HepG2 (cell line): Measurements from ENCODE around the gene CFAP119. TPM values are rescaled to one million over a fixed set of nuclear protein-coding genes. Genes with fewer than 3 reads are reported as not detected.

Source experiments
- FOXA3 ChIP-seq: IDR thresholded peaks from 2 replicates; pipeline ENCODE4 v1.6.1; 2016; ENCODE audit warnings: missing genetic modification reagents, missing compliant biosample characterization
- HOXA9 ChIP-seq: sonication (generic); formaldehyde crosslinking; IDR thresholded peaks from 2 replicates; pipeline ENCODE4 v1.8.1; 2022; ENCODE audit warnings: missing genetic modification reagents, mild to moderate bottlenecking, moderate library complexity, borderline replicate concordance
- IKZF1 ChIP-seq: fragments of 450-650 bp; IDR thresholded peaks from 2 replicates; pipeline ENCODE4 v1.7.1; 2016
- KAT7 ChIP-seq: IDR thresholded peaks from 2 replicates; pipeline ENCODE4 v1.6.1; 2018; ENCODE audit warnings: borderline replicate concordance, missing compliant biosample characterization
- KDM2A ChIP-seq: sonication (generic); formaldehyde crosslinking; IDR thresholded peaks from 2 replicates; pipeline ENCODE4 v1.4.0; 2020; ENCODE audit warnings: low read depth, missing genetic modification reagents, borderline replicate concordance
- NONO ChIP-seq, 2 experiments: fragments of 450-650 bp in 1 of 2; sonication (generic) in 1 of 2; formaldehyde crosslinking in 1 of 2; IDR thresholded peaks in 1 of 2; conservative IDR thresholded peaks in 1 of 2; 2 replicates each; pipeline versions ENCODE4 v1.6.1 to v1.8.0; 2017 to 2022; ENCODE audit warnings: mild to moderate bottlenecking in 1 of 2, missing genetic modification reagents in 1 of 2, moderate library complexity in 1 of 2
- POGZ ChIP-seq: sonication (generic); formaldehyde crosslinking; IDR thresholded peaks from 2 replicates; pipeline ENCODE4 v1.4.0; 2020; ENCODE audit warnings: mild to moderate bottlenecking, missing genetic modification reagents
- TRIM24 ChIP-seq: sonication (generic); formaldehyde crosslinking; IDR thresholded peaks from 2 replicates; pipeline ENCODE4 v1.8.0; 2022; ENCODE audit warnings: mild to moderate bottlenecking, missing genetic modification reagents
- XBP1 ChIP-seq: sonication (generic); formaldehyde crosslinking; IDR thresholded peaks from 2 replicates; pipeline ENCODE4 v1.5.0; 2020; ENCODE audit warnings: missing genetic modification reagents
- ZNF274 ChIP-seq: sonication (generic); formaldehyde crosslinking; IDR thresholded peaks from 2 replicates; pipeline ENCODE4 v1.5.1; 2020; ENCODE audit warnings: mild to moderate bottlenecking, missing genetic modification reagents
- ZNF674 ChIP-seq: sonication (generic); formaldehyde crosslinking; IDR thresholded peaks from 2 replicates; pipeline ENCODE4 v1.5.0; 2020; ENCODE audit warnings: low read depth, mild to moderate bottlenecking, missing genetic modification reagents
- polyA plus RNA-seq, 8 experiments: library from polyadenylated mRNA; depleted of rRNA in 3 of 8; stranded (reverse) in 7 of 8; unstranded in 1 of 8; fragments of >200 nt; fragmentation: Illumina TruSeq in 4 of 8; extraction: Trizol in 4 of 8; gene quantifications; 2 replicates each; pipeline versions ENCODE4 v1.2.1 to v1.2.3, GENCODE V29; 2011 to 2016; ENCODE audit warnings: low read depth in 4 of 8, missing spikeins in 1 of 8, mixed read lengths in 1 of 8; ENCODE audit not compliant: insufficient read depth in 1 of 8
- total RNA-seq, 5 experiments: library from RNA; depleted of rRNA; stranded (reverse); fragments of >200 nt; fragmentation: Illumina TruSeq; extraction: Trizol; gene quantifications; 2 replicates each; pipeline ENCODE4 v1.2.3, GENCODE V29; 2016; ENCODE audit warnings: low read depth in 1 of 5
- TF ChIP-seq, protein P1 (sequence below): sonication (generic); formaldehyde crosslinking; IDR thresholded peaks from 2 replicates; pipeline ENCODE4 v1.4.0; 2020; ENCODE audit warnings: mild to moderate bottlenecking, missing genetic modification reagents
- TF ChIP-seq, protein P2 (sequence below): IDR thresholded peaks from 2 replicates; pipeline ENCODE4 v1.6.1; 2016
- TF ChIP-seq, protein P3 (sequence below): sonication (generic); formaldehyde crosslinking; IDR thresholded peaks from 2 replicates; pipeline ENCODE4 v1.5.0; 2020; ENCODE audit warnings: missing genetic modification reagents
- TF ChIP-seq, protein P4 (sequence below): sonication (generic); formaldehyde crosslinking; IDR thresholded peaks from 2 replicates; pipeline ENCODE4 v1.4.0; 2020; ENCODE audit warnings: mild to moderate bottlenecking, missing genetic modification reagents, borderline replicate concordance

The CFAP119 gene
- total and polyA plus RNA-seq, 2 of the 13 experiments (the other 11 are each of a cell fraction or from before 2014, with no cell fraction given) = 6.4 TPM

DNA sequence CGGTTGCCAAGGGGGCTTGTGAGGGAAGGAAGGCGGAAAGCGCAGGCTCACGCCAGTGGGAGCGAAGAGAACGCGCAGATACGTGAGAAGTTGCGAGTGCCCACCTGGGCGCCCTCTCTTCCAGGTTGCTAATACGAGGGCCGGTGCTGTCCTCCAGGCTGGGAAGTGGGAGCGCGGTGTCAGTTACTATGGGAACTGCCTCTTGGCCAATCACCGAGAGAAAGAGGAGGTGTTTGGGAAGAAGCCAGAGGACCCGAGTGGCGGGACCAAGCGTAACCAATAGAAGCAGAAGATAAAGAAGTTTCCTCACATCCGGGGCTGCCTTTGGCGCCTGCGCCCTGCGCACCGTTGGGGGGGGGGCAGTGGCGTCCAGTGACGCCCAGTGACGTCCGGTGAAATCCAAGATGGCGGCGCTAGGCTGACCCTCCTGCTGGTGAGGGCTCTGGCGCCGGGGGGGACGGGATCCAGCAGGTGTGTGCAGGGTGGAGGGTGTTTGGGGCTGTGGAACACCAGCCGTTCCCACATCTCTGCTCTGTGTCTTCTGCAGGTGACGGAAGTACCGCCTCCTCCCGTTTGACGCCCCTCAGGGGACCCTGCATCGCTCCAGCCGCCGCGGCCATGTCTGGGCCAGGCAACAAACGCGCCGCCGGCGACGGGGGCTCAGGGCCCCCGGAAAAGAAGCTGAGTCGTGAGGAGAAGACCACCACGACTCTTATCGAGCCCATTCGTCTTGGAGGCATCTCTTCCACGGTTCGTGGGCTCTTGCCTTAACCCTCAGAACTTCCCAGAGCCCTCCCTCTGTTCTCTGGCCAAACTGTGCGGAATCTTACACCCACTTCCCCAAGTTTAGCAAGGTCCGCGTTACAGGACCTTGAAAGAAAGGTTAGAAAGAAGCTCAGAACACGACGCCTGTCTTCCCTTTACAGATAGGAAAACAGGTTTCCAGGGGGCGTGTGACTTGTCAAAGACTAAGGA, at the start of gene CFAP119, which contains the start of gene RNF40 (continued):
- TF ChIP-seq ZNF274 (peak; percentile 3; the same call in 1 of the 2 replicates), KDM2A (CRISPR knock-in tag) (peak; percentile 73), NONO (IDR thresholded peaks at IDR 0.05) (no peak), NONO (CRISPR knock-in tag; conservative IDR thresholded peaks at IDR 0.05) (peak; percentile 45; the same call in 1 of the 2 replicates), IKZF1 (no peak), FOXA3 (CRISPR knock-in tag) (peak; percentile 33; the same call in 1 of the 2 replicates), KAT7 (CRISPR knock-in tag) (peak; percentile 89; the same call in 1 of the 2 replicates), TRIM24 (CRISPR knock-in tag) (0 out of 2 replicates have a peak, but pooled peaks have one; percentile 23), ZNF674 (CRISPR knock-in tag) (0 out of 2 replicates have a peak, but pooled peaks have one; percentile 19), POGZ (CRISPR knock-in tag) (no peak), HOXA9 (no peak), XBP1 (CRISPR knock-in tag) (no peak)
- TF ChIP-seq, protein P1, sequence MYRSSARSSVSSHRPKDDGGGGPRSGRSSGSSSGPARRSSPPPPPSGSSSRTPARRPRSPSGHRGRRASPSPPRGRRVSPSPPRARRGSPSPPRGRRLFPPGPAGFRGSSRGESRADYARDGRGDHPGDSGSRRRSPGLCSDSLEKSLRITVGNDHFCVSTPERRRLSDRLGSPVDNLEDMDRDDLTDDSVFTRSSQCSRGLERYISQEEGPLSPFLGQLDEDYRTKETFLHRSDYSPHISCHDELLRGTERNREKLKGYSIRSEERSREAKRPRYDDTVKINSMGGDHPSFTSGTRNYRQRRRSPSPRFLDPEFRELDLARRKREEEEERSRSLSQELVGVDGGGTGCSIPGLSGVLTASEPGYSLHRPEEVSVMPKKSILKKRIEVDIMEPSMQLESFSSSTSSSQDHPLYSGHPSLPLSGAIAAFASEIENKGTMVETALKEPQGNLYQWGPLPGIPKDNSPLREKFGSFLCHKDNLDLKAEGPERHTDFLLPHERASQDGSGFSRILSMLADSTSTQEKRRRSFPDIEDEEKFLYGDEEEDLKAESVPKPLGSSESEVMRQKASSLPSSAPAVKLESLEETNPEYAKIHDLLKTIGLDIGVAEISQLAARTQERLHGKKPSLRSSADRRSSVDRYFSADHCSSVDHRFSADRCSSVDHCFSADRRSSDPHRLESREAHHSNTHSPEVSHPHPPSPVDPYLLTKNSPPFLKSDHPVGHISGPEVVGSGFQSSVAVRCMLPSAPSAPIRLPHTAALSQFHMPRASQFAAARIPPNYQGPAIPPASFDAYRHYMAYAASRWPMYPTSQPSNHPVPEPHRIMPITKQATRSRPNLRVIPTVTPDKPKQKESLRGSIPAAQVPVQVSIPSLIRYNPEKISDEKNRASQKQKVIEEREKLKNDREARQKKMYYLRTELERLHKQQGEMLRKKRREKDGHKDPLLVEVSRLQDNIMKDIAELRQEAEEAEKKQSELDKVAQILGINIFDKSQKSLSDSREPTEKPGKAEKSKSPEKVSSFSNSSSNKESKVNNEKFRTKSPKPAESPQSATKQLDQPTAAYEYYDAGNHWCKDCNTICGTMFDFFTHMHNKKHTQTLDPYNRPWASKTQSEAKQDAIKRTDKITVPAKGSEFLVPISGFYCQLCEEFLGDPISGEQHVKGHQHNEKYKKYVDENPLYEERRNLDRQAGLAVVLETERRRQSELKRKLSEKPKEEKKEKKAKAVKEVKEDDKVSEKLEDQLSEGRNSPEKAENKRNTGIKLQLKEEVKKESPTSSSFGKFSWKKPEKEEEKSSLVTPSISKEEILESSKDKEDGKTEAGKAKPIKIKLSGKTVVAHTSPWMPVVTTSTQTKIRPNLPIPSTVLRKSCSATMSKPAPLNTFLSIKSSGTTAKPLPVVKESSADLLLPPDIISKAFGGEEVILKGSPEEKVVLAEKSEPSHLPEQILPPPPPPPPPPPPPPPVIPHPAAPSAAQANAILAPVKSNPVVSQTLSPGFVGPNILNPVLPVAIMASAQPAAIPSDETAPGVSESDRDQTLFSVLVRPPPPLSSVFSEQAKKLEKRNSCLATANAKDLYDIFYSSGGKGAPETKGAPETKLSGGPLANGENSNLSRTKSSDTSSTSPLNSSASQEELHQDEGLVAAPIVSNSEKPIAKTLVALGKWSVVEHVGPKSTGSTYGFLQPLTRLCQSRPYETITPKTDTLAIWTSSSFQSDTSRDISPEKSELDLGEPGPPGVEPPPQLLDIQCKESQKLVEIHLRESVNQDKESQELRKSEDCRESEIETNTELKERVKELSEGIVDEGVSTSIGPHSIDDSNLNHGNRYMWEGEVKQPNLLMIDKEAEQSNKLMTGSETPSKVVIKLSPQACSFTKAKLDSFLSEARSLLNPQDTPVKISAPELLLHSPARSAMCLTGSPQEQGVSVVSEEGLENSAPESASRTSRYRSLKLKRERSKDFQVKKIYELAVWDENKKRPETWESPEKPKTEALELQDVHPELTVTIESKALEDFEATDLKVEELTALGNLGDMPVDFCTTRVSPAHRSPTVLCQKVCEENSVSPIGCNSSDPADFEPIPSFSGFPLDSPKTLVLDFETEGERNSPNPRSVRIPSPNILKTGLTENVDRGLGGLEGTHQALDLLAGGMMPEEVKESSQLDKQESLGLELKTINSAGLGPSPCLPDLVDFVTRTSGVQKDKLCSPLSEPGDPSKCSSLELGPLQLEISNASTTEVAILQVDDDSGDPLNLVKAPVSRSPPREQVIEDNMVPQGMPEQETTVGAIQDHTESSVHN (CRISPR knock-in tag) = no peak
- TF ChIP-seq, protein P2, sequence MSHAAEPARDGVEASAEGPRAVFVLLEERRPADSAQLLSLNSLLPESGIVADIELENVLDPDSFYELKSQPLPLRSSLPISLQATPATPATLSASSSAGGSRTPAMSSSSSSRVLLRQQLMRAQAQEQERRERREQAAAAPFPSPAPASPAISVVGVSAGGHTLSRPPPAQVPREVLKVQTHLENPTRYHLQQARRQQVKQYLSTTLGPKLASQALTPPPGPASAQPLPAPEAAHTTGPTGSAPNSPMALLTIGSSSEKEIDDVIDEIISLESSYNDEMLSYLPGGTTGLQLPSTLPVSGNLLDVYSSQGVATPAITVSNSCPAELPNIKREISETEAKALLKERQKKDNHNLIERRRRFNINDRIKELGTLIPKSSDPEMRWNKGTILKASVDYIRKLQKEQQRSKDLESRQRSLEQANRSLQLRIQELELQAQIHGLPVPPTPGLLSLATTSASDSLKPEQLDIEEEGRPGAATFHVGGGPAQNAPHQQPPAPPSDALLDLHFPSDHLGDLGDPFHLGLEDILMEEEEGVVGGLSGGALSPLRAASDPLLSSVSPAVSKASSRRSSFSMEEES (CRISPR knock-in tag) = 0 out of 2 replicates have a peak, but pooled peaks have one; percentile 52
- TF ChIP-seq, protein P3, sequence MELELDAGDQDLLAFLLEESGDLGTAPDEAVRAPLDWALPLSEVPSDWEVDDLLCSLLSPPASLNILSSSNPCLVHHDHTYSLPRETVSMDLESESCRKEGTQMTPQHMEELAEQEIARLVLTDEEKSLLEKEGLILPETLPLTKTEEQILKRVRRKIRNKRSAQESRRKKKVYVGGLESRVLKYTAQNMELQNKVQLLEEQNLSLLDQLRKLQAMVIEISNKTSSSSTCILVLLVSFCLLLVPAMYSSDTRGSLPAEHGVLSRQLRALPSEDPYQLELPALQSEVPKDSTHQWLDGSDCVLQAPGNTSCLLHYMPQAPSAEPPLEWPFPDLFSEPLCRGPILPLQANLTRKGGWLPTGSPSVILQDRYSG (CRISPR knock-in tag) = 0 out of 2 replicates have a peak, but pooled peaks have one; percentile 47
- TF ChIP-seq, protein P4, sequence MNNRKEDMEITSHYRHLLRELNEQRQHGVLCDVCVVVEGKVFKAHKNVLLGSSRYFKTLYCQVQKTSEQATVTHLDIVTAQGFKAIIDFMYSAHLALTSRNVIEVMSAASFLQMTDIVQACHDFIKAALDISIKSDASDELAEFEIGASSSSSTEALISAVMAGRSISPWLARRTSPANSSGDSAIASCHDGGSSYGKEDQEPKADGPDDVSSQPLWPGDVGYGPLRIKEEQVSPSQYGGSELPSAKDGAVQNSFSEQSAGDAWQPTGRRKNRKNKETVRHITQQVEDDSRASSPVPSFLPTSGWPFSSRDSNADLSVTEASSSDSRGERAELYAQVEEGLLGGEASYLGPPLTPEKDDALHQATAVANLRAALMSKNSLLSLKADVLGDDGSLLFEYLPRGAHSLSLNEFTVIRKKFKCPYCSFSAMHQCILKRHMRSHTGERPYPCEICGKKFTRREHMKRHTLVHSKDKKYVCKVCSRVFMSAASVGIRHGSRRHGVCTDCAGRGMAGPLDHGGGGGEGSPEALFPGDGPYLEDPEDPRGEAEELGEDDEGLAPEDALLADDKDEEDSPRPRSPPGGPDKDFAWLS (CRISPR knock-in tag) = no peak
